Measurements from ENCODE around the gene NFS1.

GRCh38 chr20:35665949-35666288 is 33.2 kb downstream of the NFS1 start:
- TF ChIP-seq POLR2A (IDR thresholded peaks at IDR 0.05) (no peak), CTCF (IDR thresholded peaks at IDR 0.05) (no peak), POLR2AphosphoS5 (IDR thresholded peaks at IDR 0.05) (no peak), EP300 (IDR thresholded peaks at IDR 0.05) (no peak)
